Neuronal stem cell (in vitro differentiated cells): ENCODE measurements around the gene ARHGAP12.

Experiments
- DNase-seq: peaks from one replicate; pipeline ENCODE4 v3.0.0-alpha.2; 2013; ENCODE audit warnings: low spot score
- H2AFZ ChIP-seq: one replicate; pipeline ENCODE4 v1.6.1; 2013; ENCODE audit warnings: mild to moderate bottlenecking, low read length, inconsistent platforms
- H2AK5ac ChIP-seq: 2 replicates; pipeline ENCODE4 v1.6.1; 2013; ENCODE audit warnings: low read depth, mild to moderate bottlenecking, inconsistent platforms, low read length, moderate library complexity, mixed read lengths
- H2BK120ac ChIP-seq: 2 replicates; pipeline ENCODE4 v1.6.1; 2013; ENCODE audit warnings: low read depth, mild to moderate bottlenecking, inconsistent platforms, low read length, moderate library complexity, mixed read lengths
- H2BK12ac ChIP-seq: one replicate; pipeline ENCODE4 v1.6.1; 2013; ENCODE audit warnings: low read length, inconsistent platforms
- H2BK15ac ChIP-seq: 2 replicates; pipeline ENCODE4 v1.6.1; 2013; ENCODE audit warnings: mild to moderate bottlenecking, low read length, inconsistent platforms, mixed read lengths
- H2BK5ac ChIP-seq: one replicate; pipeline ENCODE4 v1.6.1; 2013; ENCODE audit warnings: inconsistent platforms, mild to moderate bottlenecking, low read length, moderate library complexity
- H3K14ac ChIP-seq: one replicate; pipeline ENCODE4 v1.6.1; 2013; ENCODE audit warnings: low read length, inconsistent platforms
- H3K18ac ChIP-seq: 2 replicates; pipeline ENCODE4 v1.6.1; 2013; ENCODE audit warnings: low read length, inconsistent platforms
- H3K23ac ChIP-seq: 2 replicates; pipeline ENCODE4 v1.6.1; 2013; ENCODE audit warnings: low read depth, mild to moderate bottlenecking, mixed read lengths, low read length, inconsistent platforms; ENCODE audit not compliant: poor library complexity
- H3K27ac ChIP-seq: replicated peaks from 3 replicates; pipeline ENCODE4 v1.5.1; 2013; ENCODE audit warnings: low read length, inconsistent platforms
- H3K27me3 ChIP-seq, 3 experiments: 2 replicates each; pipeline ENCODE4 v1.6.1; 2013; ENCODE audit warnings: low read length in 3 of 3, mild to moderate bottlenecking in 2 of 3, inconsistent platforms in 1 of 3, low read depth in 1 of 3, mixed read lengths in 1 of 3, moderate library complexity in 1 of 3; ENCODE audit not compliant: control insufficient read depth in 3 of 3, insufficient read depth in 3 of 3
- H3K36me3 ChIP-seq, 2 donors: replicated peaks in 1 of 2; 2 replicates each; pipeline ENCODE4 v1.6.1; 2013; ENCODE audit warnings: low read length in 2 of 2; ENCODE audit not compliant: control insufficient read depth in 2 of 2, insufficient read depth in 2 of 2
- H3K4ac ChIP-seq: 2 replicates; pipeline ENCODE4 v1.6.1; 2013; ENCODE audit warnings: inconsistent platforms, mild to moderate bottlenecking, low read length, moderate library complexity
- H3K4me1 ChIP-seq, 2 donors: 1 replicate in 1 of 2; 2 replicates in 1 of 2; pipeline ENCODE4 v1.6.1; 2013; ENCODE audit warnings: low read length in 2 of 2, low read depth in 1 of 2; ENCODE audit not compliant: control insufficient read depth in 2 of 2, insufficient read depth in 1 of 2
- H3K4me2 ChIP-seq: one replicate; pipeline ENCODE4 v1.6.1; 2013; ENCODE audit warnings: mild to moderate bottlenecking, low read length, inconsistent platforms; ENCODE audit not compliant: insufficient read depth, poor library complexity, severe bottlenecking
- H3K4me3 ChIP-seq, 2 donors: 2 replicates each; pipeline ENCODE4 v1.5.1; 2013; ENCODE audit warnings: low read length in 2 of 2, mild to moderate bottlenecking in 2 of 2, inconsistent platforms in 1 of 2, moderate library complexity in 1 of 2
- H3K79me1 ChIP-seq: one replicate; pipeline ENCODE4 v1.6.1; 2013; ENCODE audit warnings: low read depth, mild to moderate bottlenecking, inconsistent platforms, low read length, moderate library complexity
- H3K9ac ChIP-seq: one replicate; pipeline ENCODE4 v1.6.1; 2013; ENCODE audit warnings: mild to moderate bottlenecking, low read depth, low read length, inconsistent platforms; ENCODE audit not compliant: poor library complexity
- H3K9me3 ChIP-seq, 2 donors: replicated peaks in 1 of 2; 2 replicates each; pipeline versions ENCODE3 to v1.6.1; 2013; ENCODE audit warnings: low read length in 2 of 2, mild to moderate bottlenecking in 2 of 2, inconsistent platforms in 1 of 2, low read depth in 1 of 2, mixed read lengths in 1 of 2, moderate library complexity in 1 of 2; ENCODE audit not compliant: control insufficient read depth in 2 of 2, insufficient read depth in 1 of 2
- H4K8ac ChIP-seq: one replicate; pipeline ENCODE4 v1.6.1; 2013; ENCODE audit warnings: low read depth, mild to moderate bottlenecking, inconsistent platforms, low read length, moderate library complexity
- H4K91ac ChIP-seq: one replicate; pipeline ENCODE4 v1.6.1; 2013; ENCODE audit warnings: low read length, low read depth, mild to moderate bottlenecking, inconsistent platforms; ENCODE audit not compliant: poor library complexity
- WGBS, 2 donors: extraction: QIAGEN DNeasy Blood & Tissue Kit; methylation state at CpG; one replicate each; pipeline ENCODE4 v1.1.7; 2013; ENCODE audit warnings: missing lambda C conversion rate in 2 of 2, mixed read lengths in 1 of 2; ENCODE audit not compliant: insufficient read length in 2 of 2, insufficient replicate concordance in 1 of 2; ENCODE audit errors: extremely low coverage in 2 of 2; 5-methylcytosine and 5-hydroxymethylcytosine counted together

Gene ARHGAP12

GRCh38 chr10:31757831-31758230, 170.8 kb downstream of the ARHGAP12 start:
- peaks cover 7 to 33% of the 10 kb centered on the region in 2 donors for H3K4me1 ChIP-seq
- no peaks in the 10 kb centered on the region for H3K9me3 ChIP-seq
- no peak overlapping the region for H3K9ac ChIP-seq
- no peaks in the 10 kb centered on the region for H3K27me3 ChIP-seq
- no peak overlapping the region for H2BK120ac ChIP-seq
- H3K14ac ChIP-seq, result no peak overlapping the region
- no peaks in the 10 kb centered on the region for H3K79me1 ChIP-seq
- no peak overlapping the region for H3K4ac ChIP-seq
- no peak overlapping the region for H2BK12ac ChIP-seq
- H4K91ac ChIP-seq, result no peak overlapping the region
- no peak overlapping the region for H2BK15ac ChIP-seq
- peak overlapping the region; percentile 11 for H2AFZ ChIP-seq
- no peak overlapping the region for H2AK5ac ChIP-seq
- no peak overlapping the region for H3K18ac ChIP-seq
- H3K4me2 ChIP-seq, result no peak overlapping the region
- H2BK5ac ChIP-seq, result no peak overlapping the region
- H3K23ac ChIP-seq, result no peak overlapping the region
- DNase-seq, result peak; percentile 51
- H3K27ac ChIP-seq, result peak overlapping the region; percentile 18
- no peak overlapping the region for H4K8ac ChIP-seq
- H3K4me3 ChIP-seq, result no peak overlapping the region
- WGBS, 2 donors, result no CpG with 5 or more reads among the region's 7 CpGs
- H3K36me3 ChIP-seq, result no peaks in the 10 kb centered on the region

DNA sequence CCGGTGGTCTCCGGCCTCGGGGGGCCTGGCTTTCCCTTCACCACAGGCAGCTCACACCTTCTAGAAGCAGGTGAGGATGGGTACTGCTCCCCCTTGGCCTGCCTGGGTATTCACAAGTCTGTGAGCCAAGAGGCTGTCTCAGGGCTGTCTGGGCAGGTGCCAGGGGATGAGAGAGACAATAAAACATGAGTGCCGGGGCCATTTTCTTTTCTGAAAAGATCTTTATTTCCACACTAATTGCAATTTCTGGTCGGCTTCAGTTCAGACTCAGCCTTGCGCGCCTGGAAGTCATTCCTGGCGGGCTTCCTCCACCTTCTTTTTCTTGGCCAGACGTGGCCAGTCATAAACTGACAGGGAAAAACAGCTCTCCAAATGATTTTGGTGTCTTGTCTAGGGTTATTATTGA, 171.2 kb downstream of the ARHGAP12 start:
- no peak overlapping the region for H4K91ac ChIP-seq
- H3K4me2 ChIP-seq, result no peak overlapping the region
- H3K23ac ChIP-seq, result no peak overlapping the region
- no peaks in the 10 kb centered on the region for H3K36me3 ChIP-seq
- H3K79me1 ChIP-seq, result no peaks in the 10 kb centered on the region
- no peak overlapping the region for H2AK5ac ChIP-seq
- H2BK15ac ChIP-seq, result peak overlapping the region; percentile 23
- no peak overlapping the region for H2BK12ac ChIP-seq
- WGBS, 2 donors, result no CpG with 5 or more reads among the region's 9 CpGs
- no peak overlapping the region for H3K9ac ChIP-seq
- H2BK5ac ChIP-seq, result no peak overlapping the region
- no peaks in the 10 kb centered on the region for H3K27me3 ChIP-seq
- peak overlapping the region; percentile 11 for H2AFZ ChIP-seq
- no peak overlapping the region for H3K14ac ChIP-seq
- DNase-seq, result no peak
- no peaks in the 10 kb centered on the region for H3K9me3 ChIP-seq
- no peak overlapping the region for H3K4ac ChIP-seq
- no peak overlapping the region for H3K4me3 ChIP-seq
- H3K27ac ChIP-seq, result peak overlapping the region; percentile 29
- peak overlapping the region; percentile 73 for H3K18ac ChIP-seq
- H4K8ac ChIP-seq, result no peak overlapping the region
- H2BK120ac ChIP-seq, result no peak overlapping the region
- peaks cover 7 to 33% of the 10 kb centered on the region in 2 donors for H3K4me1 ChIP-seq

- WGBS, 2 donors, result no CpG with 5 or more reads among the region's 11 CpGs
- Histone ChIP-seq H3K4ac (no peak overlapping the region), H2BK12ac (peak overlapping the region; percentile 8), H2BK5ac (no peak overlapping the region), H3K4me1 (peaks cover 7 to 34% of the 10 kb centered on the region in 2 donors), H3K23ac (no peak overlapping the region), H2BK120ac (no peak overlapping the region), H3K4me2 (no peak overlapping the region), H3K36me3 (no peaks in the 10 kb centered on the region), H3K4me3 (no peak overlapping the region), H3K9ac (no peak overlapping the region), H4K8ac (no peak overlapping the region), H3K27ac (no peak overlapping the region), H3K27me3 (no peaks in the 10 kb centered on the region), H3K79me1 (no peaks in the 10 kb centered on the region), H2AK5ac (no peak overlapping the region), H3K18ac (no peak overlapping the region), H2BK15ac (peak overlapping the region; percentile 5), H2AFZ (no peak overlapping the region), H4K91ac (no peak overlapping the region), H3K9me3 (no peaks in the 10 kb centered on the region), H3K14ac (no peak overlapping the region)
- no peak for DNase-seq
These were observed 171.9 kb downstream of the ARHGAP12 start for GRCh38 chr10:31756729-31757110.

- Histone ChIP-seq H2BK15ac (peak overlapping the region; percentile 5), H4K8ac (no peak overlapping the region), H4K91ac (no peak overlapping the region), H3K23ac (no peak overlapping the region), H3K4me2 (no peak overlapping the region), H3K9ac (no peak overlapping the region), H3K27ac (no peak overlapping the region), H2BK120ac (peak overlapping the region; percentile 32), H3K18ac (peak overlapping the region; percentile 69), H2AK5ac (peak overlapping the region; percentile 93), H2BK12ac (peak overlapping the region; percentile 8), H2BK5ac (no peak overlapping the region), H3K9me3 (no peaks in the 10 kb centered on the region), H3K36me3 (no peaks in the 10 kb centered on the region), H3K4me1 (peaks cover 7 to 34% of the 10 kb centered on the region in 2 donors), H3K79me1 (no peaks in the 10 kb centered on the region), H3K14ac (no peak overlapping the region), H3K4ac (no peak overlapping the region), H3K4me3 (no peak overlapping the region), H3K27me3 (no peaks in the 10 kb centered on the region), H2AFZ (no peak overlapping the region)
- no peak for DNase-seq
- WGBS, 2 donors, result no CpG with 5 or more reads among the region's 10 CpGs
These were observed 172.4 kb downstream of the ARHGAP12 start for GRCh38 chr10:31756101-31756728.
